HG03139 (cell line): ENCODE data around the gene NPY.

Experiments used
- ATAC-seq: cut with Tn5 transposase; IDR thresholded peaks from one replicate; pipeline ENCODE4 v1.9.1; 2021; ENCODE audit not compliant: unreplicated experiment

The NPY gene

GRCh38 chr7:24312588-24312987, 28.6 kb downstream of the NPY start:
- ATAC-seq, result no peak

- ATAC-seq, result no peak
These were observed 29.8 kb downstream of the NPY start for GRCh38 chr7:24313777-24314176.

- ATAC-seq, result no peak
These were observed 32.4 kb downstream of the NPY start for GRCh38 chr7:24316340-24316739.

GRCh38 chr7:24318326-24318725, 34.3 kb downstream of the NPY start:
- no peak for ATAC-seq

- ATAC-seq, result no peak
These were observed 35.2 kb downstream of the NPY start for GRCh38 chr7:24319209-24319608.

- no peak for ATAC-seq
These were observed 40.0 kb downstream of the NPY start for GRCh38 chr7:24323961-24324480.

GRCh38 chr7:24325708-24326107, 41.7 kb downstream of the NPY start:
- peak; percentile 80 for ATAC-seq

- ATAC-seq, result no peak
These were observed 44.1 kb downstream of the NPY start for GRCh38 chr7:24328050-24328449.

- ATAC-seq, result no peak
These were observed 44.9 kb downstream of the NPY start for GRCh38 chr7:24328894-24329293.

- no peak for ATAC-seq
These were observed 50.0 kb downstream of the NPY start for GRCh38 chr7:24334012-24334411.

GRCh38 chr7:24334627-24335026, 50.6 kb downstream of the NPY start:
- no peak for ATAC-seq

- no peak for ATAC-seq
These were observed 52.5 kb downstream of the NPY start for GRCh38 chr7:24336461-24336860.

- ATAC-seq, result no peak
These were observed 53.2 kb downstream of the NPY start for GRCh38 chr7:24337180-24337579.

GRCh38 chr7:24339575-24339974, 55.6 kb downstream of the NPY start:
- ATAC-seq, result no peak

GRCh38 chr7:24340727-24341126, 56.7 kb downstream of the NPY start:
- ATAC-seq, result no peak
